SK-N-SH treated with all-trans-retinoic acid at 6 μM for 48 hours (cell line): ENCODE measurements around the gene CTNNBL1.

Experiments used
- ATAC-seq: fragments of 200-7000 bp; cut with Tn5 transposase; 3 replicates; pipeline ENCODE4 v1.9.1; 2020; ENCODE audit warnings: mild to moderate bottlenecking, moderate library complexity
- ARNTL ChIP-seq: fragments of 450-650 bp; formaldehyde crosslinking; IDR thresholded peaks from 2 replicates; pipeline ENCODE4 v1.5.0; 2020; ENCODE audit warnings: low read depth, mild to moderate bottlenecking, moderate library complexity, borderline replicate concordance
- BACH2 ChIP-seq: fragments of 250-450 bp; sonication (Bioruptor Pico); IDR thresholded peaks from 2 replicates; pipeline ENCODE4 v1.9.0; 2021; ENCODE audit warnings: mild to moderate bottlenecking, borderline replicate concordance
- CSDC2 ChIP-seq: fragments of 250-450 bp; sonication (Bioruptor Pico); IDR thresholded peaks from 2 replicates; pipeline ENCODE4 v1.5.0; 2020; ENCODE audit warnings: mild to moderate bottlenecking, moderate library complexity
- ESRRG ChIP-seq: fragments of 250-450 bp; sonication (Bioruptor Pico); IDR thresholded peaks from 2 replicates; pipeline ENCODE4 v1.6.1; 2021; ENCODE audit warnings: mild to moderate bottlenecking
- GLIS3 ChIP-seq: fragments of 250-450 bp; sonication (Bioruptor Pico); IDR thresholded peaks from 2 replicates; pipeline ENCODE4 v1.5.0; 2020; ENCODE audit warnings: mild to moderate bottlenecking, moderate library complexity
- ISL1 ChIP-seq: fragments of 250-450 bp; sonication (Bioruptor Pico); IDR thresholded peaks from 2 replicates; pipeline ENCODE4 v2.1.2; 2022; ENCODE audit warnings: mild to moderate bottlenecking, moderate library complexity
- OSR1 ChIP-seq: fragments of 250-450 bp; sonication (Bioruptor Pico); IDR thresholded peaks from 2 replicates; pipeline ENCODE4 v1.8.0; 2022; ENCODE audit warnings: moderate library complexity, mild to moderate bottlenecking, inconsistent platforms
- PPARA ChIP-seq: fragments of 250-450 bp; sonication (Bioruptor Pico); IDR thresholded peaks from 2 replicates; pipeline ENCODE4 v1.5.0; 2020; ENCODE audit warnings: mild to moderate bottlenecking, borderline replicate concordance
- RARB ChIP-seq: fragments of 250-450 bp; sonication (Bioruptor Pico); IDR thresholded peaks from 2 replicates; pipeline ENCODE4 v1.8.0; 2021; ENCODE audit warnings: mild to moderate bottlenecking, moderate library complexity
- SNAI2 ChIP-seq: fragments of 250-450 bp; sonication (Bioruptor Pico); IDR thresholded peaks from 2 replicates; pipeline ENCODE4 v1.5.0; 2020; ENCODE audit warnings: mild to moderate bottlenecking, moderate library complexity
- TOX ChIP-seq: fragments of 250-450 bp; sonication (Bioruptor Pico); IDR thresholded peaks from 2 replicates; pipeline ENCODE4 v1.8.0; 2021; ENCODE audit warnings: mild to moderate bottlenecking, moderate library complexity, borderline replicate concordance
- ZC3H10 ChIP-seq: fragments of 250-450 bp; sonication (Bioruptor Pico); IDR thresholded peaks from 2 replicates; pipeline ENCODE4 v1.5.1; 2021; ENCODE audit warnings: mild to moderate bottlenecking, moderate library complexity
- ZFP3 ChIP-seq: fragments of 250-450 bp; sonication (Bioruptor Pico); IDR thresholded peaks from 2 replicates; pipeline ENCODE4 v1.5.0; 2020; ENCODE audit warnings: mild to moderate bottlenecking, moderate library complexity
- ZFP30 ChIP-seq: fragments of 450-650 bp; formaldehyde crosslinking; IDR thresholded peaks from 2 replicates; pipeline ENCODE4 v1.5.0; 2022; ENCODE audit warnings: mild to moderate bottlenecking, moderate library complexity
- ZNF565 ChIP-seq: fragments of 450-650 bp; formaldehyde crosslinking; conservative IDR thresholded peaks from 2 replicates; pipeline ENCODE4 v1.5.0; 2020; ENCODE audit warnings: low read depth, mild to moderate bottlenecking, moderate library complexity
- ZNF70 ChIP-seq: fragments of 450-650 bp; formaldehyde crosslinking; IDR thresholded peaks from 2 replicates; pipeline ENCODE4 v1.5.0; 2020; ENCODE audit warnings: mild to moderate bottlenecking, moderate library complexity
- ZNF8 ChIP-seq: fragments of 450-650 bp; formaldehyde crosslinking; IDR thresholded peaks from 2 replicates; pipeline ENCODE4 v1.5.0; 2020; ENCODE audit warnings: mild to moderate bottlenecking, moderate library complexity
- TF ChIP-seq, protein P1 (sequence below): fragments of 250-450 bp; sonication (Bioruptor Pico); IDR thresholded peaks from 2 replicates; pipeline ENCODE4 v1.8.0; 2021; ENCODE audit warnings: low read depth, mild to moderate bottlenecking, moderate library complexity, borderline replicate concordance
- TF ChIP-seq, protein P2 (sequence below): fragments of 250-450 bp; sonication (Bioruptor Pico); IDR thresholded peaks from 2 replicates; pipeline ENCODE4 v1.5.0; 2020; ENCODE audit warnings: mild to moderate bottlenecking, moderate library complexity
- TF ChIP-seq, protein P3 (sequence below): fragments of 250-450 bp; sonication (Bioruptor Pico); IDR thresholded peaks from 2 replicates; pipeline ENCODE4 v1.5.1; 2020; ENCODE audit warnings: low read depth, mild to moderate bottlenecking, moderate library complexity
- TF ChIP-seq, protein P4 (sequence below): fragments of 250-450 bp; sonication (Bioruptor Pico); IDR thresholded peaks from 2 replicates; pipeline ENCODE4 v1.5.1; 2021; ENCODE audit warnings: mild to moderate bottlenecking, moderate library complexity
- TF ChIP-seq, protein P5 (sequence below): fragments of 250-450 bp; sonication (Bioruptor Pico); IDR thresholded peaks from 2 replicates; pipeline ENCODE4 v1.8.0; 2020; ENCODE audit warnings: mild to moderate bottlenecking, moderate library complexity, borderline replicate concordance

CTNNBL1 gene

DNA sequence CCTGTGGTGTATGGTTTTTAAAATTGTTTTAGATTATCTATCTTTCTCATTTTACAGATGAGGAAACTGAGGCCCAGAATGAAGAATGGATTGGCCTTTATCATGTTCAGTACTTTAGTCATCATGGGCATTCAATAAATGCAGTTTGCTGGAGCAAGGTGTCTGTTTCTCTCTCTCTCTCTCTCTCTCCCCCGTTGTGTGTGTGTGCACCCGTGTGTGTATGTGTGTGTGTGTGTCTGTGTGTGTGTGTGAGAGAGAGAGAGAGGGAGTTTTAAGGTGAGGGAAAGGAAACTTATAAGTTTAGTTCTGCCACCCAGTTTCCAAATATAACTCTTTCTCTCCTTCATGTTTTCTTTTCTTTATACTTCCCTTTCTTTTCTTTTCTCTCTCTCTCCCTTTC, 62.4 kb downstream of the CTNNBL1 start:
- no peak for ATAC-seq
- TF ChIP-seq, protein P1, sequence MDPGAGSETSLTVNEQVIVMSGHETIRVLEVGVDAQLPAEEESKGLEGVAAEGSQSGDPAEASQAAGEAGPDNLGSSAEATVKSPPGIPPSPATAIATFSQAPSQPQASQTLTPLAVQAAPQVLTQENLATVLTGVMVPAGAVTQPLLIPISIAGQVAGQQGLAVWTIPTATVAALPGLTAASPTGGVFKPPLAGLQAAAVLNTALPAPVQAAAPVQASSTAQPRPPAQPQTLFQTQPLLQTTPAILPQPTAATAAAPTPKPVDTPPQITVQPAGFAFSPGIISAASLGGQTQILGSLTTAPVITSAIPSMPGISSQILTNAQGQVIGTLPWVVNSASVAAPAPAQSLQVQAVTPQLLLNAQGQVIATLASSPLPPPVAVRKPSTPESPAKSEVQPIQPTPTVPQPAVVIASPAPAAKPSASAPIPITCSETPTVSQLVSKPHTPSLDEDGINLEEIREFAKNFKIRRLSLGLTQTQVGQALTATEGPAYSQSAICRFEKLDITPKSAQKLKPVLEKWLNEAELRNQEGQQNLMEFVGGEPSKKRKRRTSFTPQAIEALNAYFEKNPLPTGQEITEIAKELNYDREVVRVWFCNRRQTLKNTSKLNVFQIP = no peak
- TF ChIP-seq SNAI2 (CRISPR knock-in tag) = no peak
- no peak for TF ChIP-seq ZFP3 (CRISPR knock-in tag)
- no peak for TF ChIP-seq TOX (CRISPR knock-in tag)
- no peak for TF ChIP-seq CSDC2 (CRISPR knock-in tag)
- TF ChIP-seq GLIS3 (CRISPR knock-in tag) = no peak
- TF ChIP-seq, protein P2, sequence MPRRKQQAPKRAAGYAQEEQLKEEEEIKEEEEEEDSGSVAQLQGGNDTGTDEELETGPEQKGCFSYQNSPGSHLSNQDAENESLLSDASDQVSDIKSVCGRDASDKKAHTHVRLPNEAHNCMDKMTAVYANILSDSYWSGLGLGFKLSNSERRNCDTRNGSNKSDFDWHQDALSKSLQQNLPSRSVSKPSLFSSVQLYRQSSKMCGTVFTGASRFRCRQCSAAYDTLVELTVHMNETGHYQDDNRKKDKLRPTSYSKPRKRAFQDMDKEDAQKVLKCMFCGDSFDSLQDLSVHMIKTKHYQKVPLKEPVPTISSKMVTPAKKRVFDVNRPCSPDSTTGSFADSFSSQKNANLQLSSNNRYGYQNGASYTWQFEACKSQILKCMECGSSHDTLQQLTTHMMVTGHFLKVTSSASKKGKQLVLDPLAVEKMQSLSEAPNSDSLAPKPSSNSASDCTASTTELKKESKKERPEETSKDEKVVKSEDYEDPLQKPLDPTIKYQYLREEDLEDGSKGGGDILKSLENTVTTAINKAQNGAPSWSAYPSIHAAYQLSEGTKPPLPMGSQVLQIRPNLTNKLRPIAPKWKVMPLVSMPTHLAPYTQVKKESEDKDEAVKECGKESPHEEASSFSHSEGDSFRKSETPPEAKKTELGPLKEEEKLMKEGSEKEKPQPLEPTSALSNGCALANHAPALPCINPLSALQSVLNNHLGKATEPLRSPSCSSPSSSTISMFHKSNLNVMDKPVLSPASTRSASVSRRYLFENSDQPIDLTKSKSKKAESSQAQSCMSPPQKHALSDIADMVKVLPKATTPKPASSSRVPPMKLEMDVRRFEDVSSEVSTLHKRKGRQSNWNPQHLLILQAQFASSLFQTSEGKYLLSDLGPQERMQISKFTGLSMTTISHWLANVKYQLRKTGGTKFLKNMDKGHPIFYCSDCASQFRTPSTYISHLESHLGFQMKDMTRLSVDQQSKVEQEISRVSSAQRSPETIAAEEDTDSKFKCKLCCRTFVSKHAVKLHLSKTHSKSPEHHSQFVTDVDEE (CRISPR knock-in tag) = no peak
- TF ChIP-seq RARB (CRISPR knock-in tag) = no peak
- TF ChIP-seq, protein P3, sequence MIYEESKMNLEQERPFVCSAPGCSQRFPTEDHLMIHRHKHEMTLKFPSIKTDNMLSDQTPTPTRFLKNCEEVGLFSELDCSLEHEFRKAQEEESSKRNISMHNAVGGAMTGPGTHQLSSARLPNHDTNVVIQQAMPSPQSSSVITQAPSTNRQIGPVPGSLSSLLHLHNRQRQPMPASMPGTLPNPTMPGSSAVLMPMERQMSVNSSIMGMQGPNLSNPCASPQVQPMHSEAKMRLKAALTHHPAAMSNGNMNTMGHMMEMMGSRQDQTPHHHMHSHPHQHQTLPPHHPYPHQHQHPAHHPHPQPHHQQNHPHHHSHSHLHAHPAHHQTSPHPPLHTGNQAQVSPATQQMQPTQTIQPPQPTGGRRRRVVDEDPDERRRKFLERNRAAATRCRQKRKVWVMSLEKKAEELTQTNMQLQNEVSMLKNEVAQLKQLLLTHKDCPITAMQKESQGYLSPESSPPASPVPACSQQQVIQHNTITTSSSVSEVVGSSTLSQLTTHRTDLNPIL = no peak
- no peak for TF ChIP-seq PPARA (CRISPR knock-in tag)
- TF ChIP-seq, protein P4, sequence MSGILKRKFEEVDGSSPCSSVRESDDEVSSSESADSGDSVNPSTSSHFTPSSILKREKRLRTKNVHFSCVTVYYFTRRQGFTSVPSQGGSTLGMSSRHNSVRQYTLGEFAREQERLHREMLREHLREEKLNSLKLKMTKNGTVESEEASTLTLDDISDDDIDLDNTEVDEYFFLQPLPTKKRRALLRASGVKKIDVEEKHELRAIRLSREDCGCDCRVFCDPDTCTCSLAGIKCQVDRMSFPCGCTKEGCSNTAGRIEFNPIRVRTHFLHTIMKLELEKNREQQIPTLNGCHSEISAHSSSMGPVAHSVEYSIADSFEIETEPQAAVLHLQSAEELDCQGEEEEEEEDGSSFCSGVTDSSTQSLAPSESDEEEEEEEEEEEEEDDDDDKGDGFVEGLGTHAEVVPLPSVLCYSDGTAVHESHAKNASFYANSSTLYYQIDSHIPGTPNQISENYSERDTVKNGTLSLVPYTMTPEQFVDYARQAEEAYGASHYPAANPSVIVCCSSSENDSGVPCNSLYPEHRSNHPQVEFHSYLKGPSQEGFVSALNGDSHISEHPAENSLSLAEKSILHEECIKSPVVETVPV (CRISPR knock-in tag) = no peak
- TF ChIP-seq ZNF8 (CRISPR knock-in tag) = no peak
- TF ChIP-seq BACH2 (CRISPR knock-in tag) = no peak
- no peak for TF ChIP-seq ARNTL (CRISPR knock-in tag)
- TF ChIP-seq, protein P5, sequence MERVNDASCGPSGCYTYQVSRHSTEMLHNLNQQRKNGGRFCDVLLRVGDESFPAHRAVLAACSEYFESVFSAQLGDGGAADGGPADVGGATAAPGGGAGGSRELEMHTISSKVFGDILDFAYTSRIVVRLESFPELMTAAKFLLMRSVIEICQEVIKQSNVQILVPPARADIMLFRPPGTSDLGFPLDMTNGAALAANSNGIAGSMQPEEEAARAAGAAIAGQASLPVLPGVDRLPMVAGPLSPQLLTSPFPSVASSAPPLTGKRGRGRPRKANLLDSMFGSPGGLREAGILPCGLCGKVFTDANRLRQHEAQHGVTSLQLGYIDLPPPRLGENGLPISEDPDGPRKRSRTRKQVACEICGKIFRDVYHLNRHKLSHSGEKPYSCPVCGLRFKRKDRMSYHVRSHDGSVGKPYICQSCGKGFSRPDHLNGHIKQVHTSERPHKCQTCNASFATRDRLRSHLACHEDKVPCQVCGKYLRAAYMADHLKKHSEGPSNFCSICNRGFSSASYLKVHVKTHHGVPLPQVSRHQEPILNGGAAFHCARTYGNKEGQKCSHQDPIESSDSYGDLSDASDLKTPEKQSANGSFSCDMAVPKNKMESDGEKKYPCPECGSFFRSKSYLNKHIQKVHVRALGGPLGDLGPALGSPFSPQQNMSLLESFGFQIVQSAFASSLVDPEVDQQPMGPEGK (CRISPR knock-in tag) = no peak
- no peak for TF ChIP-seq ZNF565
- no peak for TF ChIP-seq ISL1
- TF ChIP-seq ZNF70 (CRISPR knock-in tag) = no peak
- TF ChIP-seq ZC3H10 (CRISPR knock-in tag) = no peak
- no peak for TF ChIP-seq ZFP30 (CRISPR knock-in tag)

DNA sequence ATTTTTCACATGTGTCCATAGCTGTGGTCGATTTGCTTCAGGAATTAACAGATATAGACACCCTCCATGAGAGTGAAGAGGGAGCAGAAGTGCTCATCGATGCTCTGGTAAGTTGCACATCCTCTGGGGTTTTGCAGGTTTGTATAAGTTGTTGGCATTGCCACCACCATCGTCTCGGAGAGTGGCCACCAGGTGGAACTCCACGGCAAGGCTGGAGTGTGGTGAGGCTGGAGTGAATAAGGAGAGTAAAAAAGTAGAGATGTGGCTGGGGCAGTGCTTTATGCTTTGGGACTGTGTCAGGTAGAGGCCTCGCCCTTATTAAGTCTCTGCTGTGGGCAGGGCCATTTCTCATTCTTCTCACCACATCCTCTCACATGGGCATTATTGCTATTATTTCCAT, 63.7 kb downstream of the CTNNBL1 start:
- 0 out of 3 replicates have a peak, but pooled peaks have one; percentile 38 for ATAC-seq
- TF ChIP-seq ZFP3 (CRISPR knock-in tag) (peak; percentile 87), SNAI2 (CRISPR knock-in tag) (no peak), ESRRG (CRISPR knock-in tag) (no peak), ZNF70 (CRISPR knock-in tag) (no peak), OSR1 (CRISPR knock-in tag) (no peak)
- TF ChIP-seq, protein P1 = no peak
